PC-3 (cell line): Measurements from ENCODE around the gene SLC9A8. TPM values are rescaled to one million over a fixed set of nuclear protein-coding genes. Genes with fewer than 3 reads are reported as not detected.

Source experiments
- ATAC-seq: fragments of 200-7000 bp; cut with Tn5 transposase; 2 replicates; pipeline ENCODE4 v1.9.1; 2020; ENCODE audit warnings: mild to moderate bottlenecking, moderate library complexity
- BruUV-seq: library from RNA; stranded (reverse); fragments of 400-500 nt; replicated peaks from 2 replicates; lab custom pipeline; 2021; lab: Mats Ljungman, UMichigan
- CTCF ChIA-PET: fragments of 300-600 bp; sonication (Branson Sonifier 250); formaldehyde crosslinking; loops from one replicate; lab custom pipeline; 2022; ENCODE audit warnings: antibody characterized with exemption; lab: Charles Lee
- POLR2A ChIA-PET: fragments of 300-600 bp; sonication (Branson Sonifier 250); formaldehyde crosslinking; loops from one replicate; lab custom pipeline; 2022; ENCODE audit warnings: antibody characterized with exemption; ENCODE audit not compliant: unreplicated experiment; lab: Charles Lee
- DNase-seq: peaks from one replicate; pipeline ENCODE4 v3.0.0-alpha.2; 2015
- H2AFZ ChIP-seq: fragments of 300-600 bp; sonication (generic); 2 replicates; pipeline ENCODE4 v1.6.0; 2016; ENCODE audit warnings: antibody characterized with exemption, low read length
- H3F3A ChIP-seq: fragments of 300-600 bp; sonication (generic); one replicate; pipeline ENCODE4 v1.6.0; 2017; ENCODE audit warnings: antibody characterized with exemption, low read length, control low read depth, mild to moderate bottlenecking; ENCODE audit not compliant: unreplicated experiment
- H3K27ac ChIP-seq: fragments of 300-600 bp; sonication (generic); 2 replicates; pipeline ENCODE4 v1.5.1; 2016; ENCODE audit warnings: mild to moderate bottlenecking, low read length
- H3K27me3 ChIP-seq: fragments of 300-600 bp; sonication (generic); 2 replicates; pipeline ENCODE4 v1.6.1; 2016; ENCODE audit warnings: low read length, mixed read lengths
- H3K36me3 ChIP-seq: fragments of 300-600 bp; sonication (generic); 2 replicates; pipeline ENCODE4 v1.6.1; 2016; ENCODE audit warnings: low read depth, mixed run types, low read length, mixed read lengths
- H3K4me1 ChIP-seq: fragments of 300-600 bp; sonication (generic); 2 replicates; pipeline ENCODE4 v1.5.1; 2016; ENCODE audit warnings: low read length; ENCODE audit not compliant: insufficient read depth
- H3K4me2 ChIP-seq: fragments of 300-600 bp; sonication (generic); 2 replicates; pipeline ENCODE4 v1.6.0; 2016; ENCODE audit warnings: low read length
- H3K4me3 ChIP-seq: fragments of 300-600 bp; sonication (generic); 2 replicates; pipeline ENCODE4 v1.5.1; 2016; ENCODE audit warnings: mild to moderate bottlenecking, low read length, mixed read lengths
- H3K79me2 ChIP-seq: fragments of 300-600 bp; sonication (generic); 2 replicates; pipeline ENCODE4 v1.6.1; 2017; ENCODE audit warnings: low read length, mixed read lengths
- H3K9ac ChIP-seq: fragments of 300-600 bp; sonication (generic); 2 replicates; pipeline ENCODE4 v1.6.0; 2016; ENCODE audit warnings: mild to moderate bottlenecking, low read length
- H3K9me2 ChIP-seq: fragments of 300-600 bp; sonication (generic); replicated peaks from 2 replicates; pipeline ENCODE4 v1.6.1; 2016; ENCODE audit warnings: mixed run types, low read length, mixed read lengths
- H3K9me3 ChIP-seq: fragments of 300-600 bp; sonication (generic); 2 replicates; pipeline ENCODE4 v1.6.1; 2016; ENCODE audit warnings: low read length, mixed read lengths
- H4K20me1 ChIP-seq: fragments of 300-600 bp; sonication (generic); 2 replicates; pipeline ENCODE4 v1.6.1; 2016; ENCODE audit warnings: low read length, mixed read lengths
- EZH2 ChIP-seq: fragments of 300-600 bp; sonication (generic); IDR thresholded peaks from one replicate; pipeline ENCODE4 v1.6.1; 2017; ENCODE audit warnings: antibody characterized with exemption, mild to moderate bottlenecking, low read length; ENCODE audit not compliant: unreplicated experiment
- EZH2phosphoT487 ChIP-seq: fragments of 300-600 bp; sonication (generic); IDR thresholded peaks from 2 replicates; pipeline ENCODE4 v1.6.1; 2018; ENCODE audit warnings: mild to moderate bottlenecking, antibody characterized with exemption, low read length, borderline replicate concordance
- intact Hi-C: fragments of 100-400 bp; cut with micrococcal nuclease; formaldehyde crosslinking; loops from 2 replicates; pipeline ENCODE4 v1.9.0; 2023
- total RNA-seq: library from RNA; depleted of rRNA; stranded (reverse); fragments of >200 nt; gene quantifications from 2 replicates; pipeline ENCODE4 v1.2.3, GENCODE V29; 2014
- TF ChIP-seq, protein P1 (sequence below): fragments of 300-600 bp; sonication (generic); conservative IDR thresholded peaks from 2 replicates; pipeline ENCODE4 v1.5.1; 2017; ENCODE audit warnings: antibody characterized with exemption, low read depth, mild to moderate bottlenecking, low read length

Gene SLC9A8
- total RNA-seq, 1 experiment from 2014 or later, result 13.1 TPM

DNA sequence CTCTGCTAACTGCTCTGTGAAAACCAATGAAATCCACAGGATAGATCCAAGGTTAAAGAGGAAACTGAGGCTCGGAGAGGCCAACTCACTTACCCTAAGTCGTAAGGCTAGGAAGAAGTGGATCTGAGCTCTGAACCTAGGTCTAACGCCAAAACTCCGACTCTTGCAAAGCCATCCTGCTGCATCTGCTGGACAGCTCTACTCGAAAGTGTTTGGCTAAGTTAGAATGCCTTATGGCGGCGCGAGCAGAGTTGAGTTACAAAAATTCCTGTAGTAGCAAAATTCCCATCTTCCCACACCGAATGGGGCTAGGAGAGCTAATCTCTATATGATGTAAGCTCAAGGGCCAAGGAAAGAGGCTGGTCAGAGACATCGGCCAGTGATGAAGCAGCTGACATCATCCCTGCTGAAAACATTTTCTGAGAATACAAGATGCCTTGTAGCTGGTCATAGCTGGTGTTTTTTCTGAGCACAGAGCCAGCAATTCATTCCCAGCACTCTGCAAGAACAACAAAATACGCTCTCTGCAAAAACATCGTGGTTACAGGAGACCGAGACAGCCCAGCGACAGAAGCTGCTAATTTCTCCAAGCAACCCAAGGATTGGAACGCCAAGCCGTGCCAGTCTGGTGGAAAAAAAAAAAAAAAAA, 100.9 kb downstream of the SLC9A8 start:
- peak overlapping the region; percentile 98 for H3K4me2 ChIP-seq
- no peaks in the 10 kb centered on the region for H3K9me3 ChIP-seq
- TF ChIP-seq, protein P1, sequence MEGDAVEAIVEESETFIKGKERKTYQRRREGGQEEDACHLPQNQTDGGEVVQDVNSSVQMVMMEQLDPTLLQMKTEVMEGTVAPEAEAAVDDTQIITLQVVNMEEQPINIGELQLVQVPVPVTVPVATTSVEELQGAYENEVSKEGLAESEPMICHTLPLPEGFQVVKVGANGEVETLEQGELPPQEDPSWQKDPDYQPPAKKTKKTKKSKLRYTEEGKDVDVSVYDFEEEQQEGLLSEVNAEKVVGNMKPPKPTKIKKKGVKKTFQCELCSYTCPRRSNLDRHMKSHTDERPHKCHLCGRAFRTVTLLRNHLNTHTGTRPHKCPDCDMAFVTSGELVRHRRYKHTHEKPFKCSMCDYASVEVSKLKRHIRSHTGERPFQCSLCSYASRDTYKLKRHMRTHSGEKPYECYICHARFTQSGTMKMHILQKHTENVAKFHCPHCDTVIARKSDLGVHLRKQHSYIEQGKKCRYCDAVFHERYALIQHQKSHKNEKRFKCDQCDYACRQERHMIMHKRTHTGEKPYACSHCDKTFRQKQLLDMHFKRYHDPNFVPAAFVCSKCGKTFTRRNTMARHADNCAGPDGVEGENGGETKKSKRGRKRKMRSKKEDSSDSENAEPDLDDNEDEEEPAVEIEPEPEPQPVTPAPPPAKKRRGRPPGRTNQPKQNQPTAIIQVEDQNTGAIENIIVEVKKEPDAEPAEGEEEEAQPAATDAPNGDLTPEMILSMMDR, result no peak
- TF ChIP-seq EZH2 (no peak), EZH2phosphoT487 (no peak)
- H2AFZ ChIP-seq, result no peak overlapping the region
- ATAC-seq (no peak), DNase-seq (no peak)
- no TSS peak for BruUV-seq
- H3K27me3 ChIP-seq, result no peaks in the 10 kb centered on the region
- peaks cover 23% of the 10 kb centered on the region for H3K4me1 ChIP-seq
- H3K27ac ChIP-seq, result no peak overlapping the region
- POLR2A ChIA-PET, result no interaction called here
- H3K9ac ChIP-seq, result no peak overlapping the region
- H3K79me2 ChIP-seq, result peaks cover 69% of the 10 kb centered on the region
- CTCF ChIA-PET, result interaction anchor here (0.5 kb wide), 1 partner anchor 66 kb away, joined by 5 read pairs; no protein-coding TSS in a partner anchor
- peaks cover 18% of the 10 kb centered on the region for H4K20me1 ChIP-seq
- H3F3A ChIP-seq, result no peaks in the 10 kb centered on the region
- H3K4me3 ChIP-seq, result peak overlapping the region; percentile 81
- intact Hi-C loops, result no loop called here
- peaks cover 12% of the 10 kb centered on the region; the same call in 1 of the 2 replicates for H3K36me3 ChIP-seq
- no peaks in the 10 kb centered on the region for H3K9me2 ChIP-seq

DNA sequence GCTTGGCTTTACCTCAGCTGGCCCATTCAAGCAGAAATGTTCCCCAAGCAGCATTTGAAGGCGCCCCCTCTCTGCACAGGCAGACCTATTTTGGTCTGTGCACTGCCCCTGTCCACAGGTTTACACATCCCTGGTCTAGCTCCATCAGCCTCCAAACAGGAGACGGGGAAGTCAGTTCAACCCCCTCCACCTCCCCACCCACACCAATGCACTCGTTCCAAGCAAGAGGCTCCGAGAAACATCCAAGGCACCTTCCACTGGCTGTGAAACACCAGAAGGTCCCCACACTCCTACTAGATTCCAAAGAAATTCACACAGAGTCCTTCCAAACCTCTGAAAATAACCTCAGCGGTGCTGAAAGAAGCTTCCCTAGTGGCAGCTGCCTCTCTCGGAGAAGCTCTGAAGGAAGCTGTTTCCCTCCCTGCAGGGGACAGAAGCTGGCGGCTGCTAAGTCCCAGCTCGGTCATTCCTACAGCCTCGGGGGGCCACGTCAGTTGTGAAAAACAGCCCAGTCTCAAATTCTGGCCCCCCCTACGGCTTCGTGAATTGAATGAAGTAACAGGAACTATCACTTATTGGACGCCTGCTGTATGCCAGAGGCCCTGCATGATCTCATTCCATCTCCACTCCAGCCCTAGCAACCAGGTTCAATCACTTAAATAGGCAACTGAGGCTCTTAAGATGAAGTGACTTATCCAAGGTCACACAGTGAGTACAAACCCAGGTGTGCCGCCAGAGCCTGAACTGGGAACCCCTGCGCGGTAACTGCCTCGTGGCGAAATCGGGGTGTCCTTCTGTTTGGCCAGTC, 101.9 kb downstream of the SLC9A8 start:
- Histone ChIP-seq H3K27ac (peak overlapping the region; percentile 96), H3K9me2 (no peaks in the 10 kb centered on the region), H3K9me3 (no peaks in the 10 kb centered on the region), H3F3A (no peaks in the 10 kb centered on the region), H4K20me1 (peaks cover 18% of the 10 kb centered on the region), H3K4me1 (peaks cover 23% of the 10 kb centered on the region), H3K4me2 (peak overlapping the region; percentile 98), H3K36me3 (peaks cover 8% of the 10 kb centered on the region; the same call in 1 of the 2 replicates), H3K27me3 (no peaks in the 10 kb centered on the region), H3K9ac (peak overlapping the region; percentile 96), H3K79me2 (peaks cover 64% of the 10 kb centered on the region), H2AFZ (peak overlapping the region; percentile 98), H3K4me3 (peak overlapping the region; percentile 81)
- TSS peak; percentile 43 for BruUV-seq
- CTCF ChIA-PET, result interaction anchor here (0.5 to 1.0 kb wide), 3 partner anchors 15 to 373 kb away, joined by 3 to 5 read pairs (median 5); no protein-coding TSS in a partner anchor
- intact Hi-C loops, result no loop called here
- TF ChIP-seq EZH2, result no peak
- no peak for TF ChIP-seq EZH2phosphoT487
- TF ChIP-seq, protein P1, result peak; percentile 27
- POLR2A ChIA-PET, result no interaction called here
- peak; percentile 3 for ATAC-seq
- peak; percentile 39 for DNase-seq
